SIG-M5 treated with dmso at 0.1 percent for 504 hours (cell line): ENCODE data around the gene FEN1.

ENCODE experiments used
- DNase-seq: peaks from one replicate; lab custom pipeline; 2025; ENCODE audit not compliant: unreplicated experiment; lab: John Stamatoyannopoulos, UW

Gene FEN1

GRCh38 chr11:61756452-61757212, 36.1 kb upstream of the FEN1 start:
- DNase-seq: peak; percentile 31

- no peak for DNase-seq
Observed at GRCh38 chr11:61757213-61757862, 35.4 kb upstream of the FEN1 start.

GRCh38 chr11:61760946-61761345, 31.8 kb upstream of the FEN1 start:
- DNase-seq: no peak

GRCh38 chr11:61761440-61762222, 31.1 kb upstream of the FEN1 start:
- no peak for DNase-seq

- no peak for DNase-seq
Observed at GRCh38 chr11:61762223-61762615, 30.5 kb upstream of the FEN1 start.

GRCh38 chr11:61762798-61763197, 29.9 kb upstream of the FEN1 start:
- DNase-seq: no peak

GRCh38 chr11:61763930-61764605, 28.6 kb upstream of the FEN1 start:
- DNase-seq: no peak

- no peak for DNase-seq
Observed at GRCh38 chr11:61764606-61765260, 28.0 kb upstream of the FEN1 start.

GRCh38 chr11:61765550-61766253, 27.0 kb upstream of the FEN1 start:
- no peak for DNase-seq

- no peak for DNase-seq
Observed at GRCh38 chr11:61766353-61766841, 26.3 kb upstream of the FEN1 start.

GRCh38 chr11:61768376-61769076, 24.2 kb upstream of the FEN1 start:
- DNase-seq: no peak

- no peak for DNase-seq
Observed at GRCh38 chr11:61769169-61769920, 23.4 kb upstream of the FEN1 start.

- DNase-seq: no peak
Observed at GRCh38 chr11:61769946-61770683, 22.6 kb upstream of the FEN1 start.

- no peak for DNase-seq
Observed at GRCh38 chr11:61771195-61771894, 21.4 kb upstream of the FEN1 start.

GRCh38 chr11:61771985-61772455, 20.7 kb upstream of the FEN1 start:
- DNase-seq: no peak

GRCh38 chr11:61773356-61773755, 19.4 kb upstream of the FEN1 start:
- DNase-seq: no peak

GRCh38 chr11:61773809-61774208, 18.9 kb upstream of the FEN1 start:
- no peak for DNase-seq
